Transverse colon (tissue), 4 donors: ENCODE results near the gene SPDYE6. TPM values are rescaled to one million over a fixed set of nuclear protein-coding genes. Genes with fewer than 3 reads are reported as not detected.
"Not testable (repeated sequence)": the region's sequence is repeated elsewhere in the genome, so short reads cannot be mapped to it uniquely, and the experiment has no call there.

ENCODE experiments used
- DNase-seq: peaks from one replicate; pipeline ENCODE4 v3.0.0-alpha.2; 2019
- H3K27ac ChIP-seq, 4 donors: fragments of 200-600 bp; sonication (generic); 2 replicates each; pipeline ENCODE4 v1.5.1; 2016 to 2018; ENCODE audit warnings: inconsistent platforms in 4 of 4
- H3K27me3 ChIP-seq: fragments of 200-600 bp; sonication (generic); 2 replicates; pipeline ENCODE4 v1.5.1; 2017; ENCODE audit warnings: inconsistent platforms
- H3K36me3 ChIP-seq, 4 donors: fragments of 200-600 bp; sonication (generic); 2 replicates each; pipeline ENCODE4 v1.5.1; 2017 to 2019; ENCODE audit warnings: inconsistent platforms in 4 of 4
- H3K4me1 ChIP-seq, 4 donors: fragments of 200-600 bp; sonication (generic); 2 replicates each; pipeline ENCODE4 v1.5.1; 2017 to 2020; ENCODE audit warnings: inconsistent platforms in 4 of 4
- H3K4me3 ChIP-seq, 4 donors: fragments of 200-600 bp; sonication (generic); 1 replicate in 1 of 4; 2 replicates in 3 of 4; pipeline versions ENCODE4 v1.5.1 to v1.6.1; 2017 to 2019; ENCODE audit warnings: inconsistent platforms in 4 of 4
- H3K9me3 ChIP-seq, 2 donors: fragments of 200-600 bp; sonication (generic); 2 replicates each; pipeline ENCODE4 v1.5.1; 2017 to 2019; ENCODE audit warnings: inconsistent platforms in 2 of 2
- CTCF ChIP-seq, 5 experiments: fragments of 200-600 bp in 3 of 5; fragments of 450-650 bp in 2 of 5; sonication (generic) in 3 of 5; IDR thresholded peaks; 1 replicate in 2 of 5; 2 replicates in 3 of 5; pipeline ENCODE4 v1.5.1; 2016 to 2017; ENCODE audit warnings: antibody characterized with exemption in 5 of 5, inconsistent platforms in 3 of 5, mild to moderate bottlenecking in 2 of 5, moderate library complexity in 1 of 5
- EP300 ChIP-seq: sonication (generic); formaldehyde crosslinking; IDR thresholded peaks from one replicate; pipeline ENCODE4 v1.6.1; 2017; ENCODE audit warnings: antibody characterized with exemption, low read depth
- POLR2A ChIP-seq: fragments of 450-650 bp; IDR thresholded peaks from one replicate; pipeline ENCODE4 v1.6.1; 2016; ENCODE audit warnings: antibody characterized with exemption, mild to moderate bottlenecking, moderate library complexity
- POLR2AphosphoS5 ChIP-seq, 3 donors: sonication (generic); formaldehyde crosslinking; IDR thresholded peaks; one replicate each; pipeline ENCODE4 v1.6.1; 2016; ENCODE audit warnings: antibody characterized with exemption in 3 of 3
- WGBS, 2 donors: methylation state at CpG; one replicate each; pipeline ENCODE4 v1.1.5; 2018; ENCODE audit warnings: low coverage in 1 of 2; 5-methylcytosine and 5-hydroxymethylcytosine counted together
- in situ Hi-C, 4 donors: fragments of 200-750 bp; cut with MboI; loops; one replicate each; pipeline versions ENCODE4 v1.15.0 to v1.15.1; 2017; ENCODE audit warnings: low sequenced_read_pairs in 3 of 4, low pct_ligation_motif_present in 1 of 4, low pct_unique_long_range_greater_than_20kb in 1 of 4
- intact Hi-C: fragments of 100-400 bp; cut with DNase I; formaldehyde crosslinking; loops from one replicate; pipeline ENCODE4 v1.15.1; 2023; ENCODE audit warnings: low total_unique reads
- total RNA-seq, 4 donors: library from RNA; depleted of rRNA; stranded (reverse); fragments of >200 nt; gene quantifications; one replicate each; pipeline ENCODE4 v1.1.0, GENCODE V29; 2016

The SPDYE6 gene
- total RNA-seq, 4 donors from 2014 or later = not detected

GRCh38 chr7:102327183-102327582 is 29.1 kb downstream of the SPDYE6 start:
- WGBS, 2 donors = 79% methylated on average over 6 of the region's 6 CpGs
- H3K36me3 ChIP-seq, H3K27ac ChIP-seq, intact Hi-C loops, in situ Hi-C loops, H3K4me3 ChIP-seq, H3K9me3 ChIP-seq, DNase-seq, H3K4me1 ChIP-seq: not testable (repeated sequence)
- H3K27me3 ChIP-seq = peaks cover 26% of the 10 kb centered on the region

- H3K4me3 ChIP-seq = no peak overlapping the region
- no peaks in the 10 kb centered on the region for H3K36me3 ChIP-seq
- intact Hi-C loops (no loop called here), in situ Hi-C loops (no loop called here)
- H3K4me1 ChIP-seq = no peaks in the 10 kb centered on the region
- WGBS, 2 donors = 77 to 81% methylated on average over 5 to 11 of the region's 11 CpGs
- TF ChIP-seq EP300 (no peak), POLR2AphosphoS5 (IDR thresholded peaks at IDR 0.05) (no peak), POLR2A (no peak), CTCF (IDR thresholded peaks at IDR 0.05) (no peak)
- H3K27me3 ChIP-seq = peaks cover 31% of the 10 kb centered on the region
- no peak for DNase-seq
- no peak overlapping the region for H3K27ac ChIP-seq
- H3K9me3 ChIP-seq = no peaks in the 10 kb centered on the region
Observed at GRCh38 chr7:102326157-102326889, 29.9 kb downstream of the SPDYE6 start.

GRCh38 chr7:102325106-102325505 is 31.1 kb downstream of the SPDYE6 start:
- not testable (repeated sequence) for DNase-seq
- 71 to 86% methylated on average over 1 to 11 of the region's 11 CpGs for WGBS, 2 donors

GRCh38 chr7:102323914-102324195 is 32.4 kb downstream of the SPDYE6 start:
- WGBS, 2 donors = 85% methylated on average over 5 of the region's 5 CpGs; no CpG with 5 or more reads in 1 of the 2 donors
- Histone ChIP-seq H3K4me1 (no peaks in the 10 kb centered on the region), H3K9me3 (no peaks in the 10 kb centered on the region), H3K27me3 (peaks cover 34% of the 10 kb centered on the region), H3K27ac (no peak overlapping the region), H3K4me3 (no peak overlapping the region), H3K36me3 (no peaks in the 10 kb centered on the region)
- DNase-seq = no peak
- in situ Hi-C loops (no loop called here), intact Hi-C loops (no loop called here)
- TF ChIP-seq EP300 (no peak), CTCF (IDR thresholded peaks at IDR 0.05) (no peak), POLR2A (no peak), POLR2AphosphoS5 (IDR thresholded peaks at IDR 0.05) (no peak)

More at GRCh38 chr7:102325106-102325505, 31.1 kb downstream of the SPDYE6 start:
- H3K4me1 ChIP-seq, H3K9me3 ChIP-seq, intact Hi-C loops, in situ Hi-C loops, H3K27ac ChIP-seq, H3K36me3 ChIP-seq, H3K4me3 ChIP-seq: not testable (repeated sequence)
- H3K27me3 ChIP-seq = peaks cover 34% of the 10 kb centered on the region

- 79 to 84% methylated on average over 4 to 8 of the region's 8 CpGs for WGBS, 2 donors
- DNase-seq = no peak
- Histone ChIP-seq H3K27me3 (peaks cover 25% of the 10 kb centered on the region), H3K9me3 (no peaks in the 10 kb centered on the region), H3K27ac (no peak overlapping the region), H3K36me3 (no peaks in the 10 kb centered on the region), H3K4me3 (no peak overlapping the region), H3K4me1 (no peaks in the 10 kb centered on the region)
- intact Hi-C loops = no loop called here
- TF ChIP-seq POLR2AphosphoS5 (IDR thresholded peaks at IDR 0.05) (no peak), POLR2A (no peak), CTCF (IDR thresholded peaks at IDR 0.05) (no peak), EP300 (no peak)
- in situ Hi-C loops = no loop called here
Observed at GRCh38 chr7:102322202-102322715, 34.0 kb downstream of the SPDYE6 start.
